Measurements from ENCODE around the gene IL36B.

- TF ChIP-seq POLR2A (IDR thresholded peaks at IDR 0.05) (no peak), EP300 (IDR thresholded peaks at IDR 0.05) (no peak)
- TF ChIP-seq, protein P1, sequence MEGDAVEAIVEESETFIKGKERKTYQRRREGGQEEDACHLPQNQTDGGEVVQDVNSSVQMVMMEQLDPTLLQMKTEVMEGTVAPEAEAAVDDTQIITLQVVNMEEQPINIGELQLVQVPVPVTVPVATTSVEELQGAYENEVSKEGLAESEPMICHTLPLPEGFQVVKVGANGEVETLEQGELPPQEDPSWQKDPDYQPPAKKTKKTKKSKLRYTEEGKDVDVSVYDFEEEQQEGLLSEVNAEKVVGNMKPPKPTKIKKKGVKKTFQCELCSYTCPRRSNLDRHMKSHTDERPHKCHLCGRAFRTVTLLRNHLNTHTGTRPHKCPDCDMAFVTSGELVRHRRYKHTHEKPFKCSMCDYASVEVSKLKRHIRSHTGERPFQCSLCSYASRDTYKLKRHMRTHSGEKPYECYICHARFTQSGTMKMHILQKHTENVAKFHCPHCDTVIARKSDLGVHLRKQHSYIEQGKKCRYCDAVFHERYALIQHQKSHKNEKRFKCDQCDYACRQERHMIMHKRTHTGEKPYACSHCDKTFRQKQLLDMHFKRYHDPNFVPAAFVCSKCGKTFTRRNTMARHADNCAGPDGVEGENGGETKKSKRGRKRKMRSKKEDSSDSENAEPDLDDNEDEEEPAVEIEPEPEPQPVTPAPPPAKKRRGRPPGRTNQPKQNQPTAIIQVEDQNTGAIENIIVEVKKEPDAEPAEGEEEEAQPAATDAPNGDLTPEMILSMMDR (IDR thresholded peaks at IDR 0.05) = no peak
These were observed 25.0 kb downstream of the IL36B start for GRCh38 chr2:113027691-113028090.
